Measurements from ENCODE around the gene ST3GAL3. TPM values are rescaled to one million over a fixed set of nuclear protein-coding genes. Genes with fewer than 3 reads are reported as not detected.

The ST3GAL3 gene
- total RNA-seq, 1 donor from 2014 or later: 14.9 TPM

DNA sequence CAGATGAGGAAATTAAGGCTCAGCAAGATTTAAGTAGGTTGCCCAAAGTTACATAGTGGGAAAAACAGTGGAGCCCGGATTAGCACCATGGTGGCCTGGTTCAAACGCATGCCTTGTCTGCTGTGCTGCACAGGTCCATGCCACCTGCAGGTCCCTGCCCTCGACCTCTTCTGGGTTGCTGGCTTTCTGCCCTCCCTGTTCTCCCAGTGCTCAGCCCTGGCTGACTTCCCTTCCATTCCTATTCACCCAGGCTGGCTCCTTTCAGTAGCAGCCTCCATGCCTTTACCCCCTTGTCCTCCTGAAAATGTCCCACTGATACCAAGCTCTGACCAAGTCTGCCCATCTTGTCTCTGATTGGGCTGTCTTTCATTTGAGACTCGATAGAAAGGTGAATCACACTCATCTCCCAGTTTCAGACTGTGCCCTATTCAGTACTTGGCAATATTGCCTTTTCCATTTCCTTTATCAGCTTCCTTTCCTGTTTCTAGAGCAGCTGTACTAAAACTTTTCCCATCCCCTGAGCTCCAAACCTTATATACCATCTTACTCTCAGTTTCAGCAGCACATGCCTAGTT lies 75.8 kb downstream of the ST3GAL3 start:
- TF ChIP-seq, protein P1, sequence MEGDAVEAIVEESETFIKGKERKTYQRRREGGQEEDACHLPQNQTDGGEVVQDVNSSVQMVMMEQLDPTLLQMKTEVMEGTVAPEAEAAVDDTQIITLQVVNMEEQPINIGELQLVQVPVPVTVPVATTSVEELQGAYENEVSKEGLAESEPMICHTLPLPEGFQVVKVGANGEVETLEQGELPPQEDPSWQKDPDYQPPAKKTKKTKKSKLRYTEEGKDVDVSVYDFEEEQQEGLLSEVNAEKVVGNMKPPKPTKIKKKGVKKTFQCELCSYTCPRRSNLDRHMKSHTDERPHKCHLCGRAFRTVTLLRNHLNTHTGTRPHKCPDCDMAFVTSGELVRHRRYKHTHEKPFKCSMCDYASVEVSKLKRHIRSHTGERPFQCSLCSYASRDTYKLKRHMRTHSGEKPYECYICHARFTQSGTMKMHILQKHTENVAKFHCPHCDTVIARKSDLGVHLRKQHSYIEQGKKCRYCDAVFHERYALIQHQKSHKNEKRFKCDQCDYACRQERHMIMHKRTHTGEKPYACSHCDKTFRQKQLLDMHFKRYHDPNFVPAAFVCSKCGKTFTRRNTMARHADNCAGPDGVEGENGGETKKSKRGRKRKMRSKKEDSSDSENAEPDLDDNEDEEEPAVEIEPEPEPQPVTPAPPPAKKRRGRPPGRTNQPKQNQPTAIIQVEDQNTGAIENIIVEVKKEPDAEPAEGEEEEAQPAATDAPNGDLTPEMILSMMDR (IDR thresholded peaks at IDR 0.05; ENCODE audit: unreplicated experiment): no peak
- peaks cover 10% of the 10 kb centered on the region for H3K36me3 Mint-ChIP-seq (ENCODE audit: low read depth, unreplicated experiment)
- H3K9me3 Mint-ChIP-seq (ENCODE audit: unreplicated experiment): no peaks in the 10 kb centered on the region
- H3K4me1 Mint-ChIP-seq (ENCODE audit: unreplicated experiment): peaks cover 10% of the 10 kb centered on the region
- peak overlapping the region; percentile 48 for H3K27ac Mint-ChIP-seq (ENCODE audit: unreplicated experiment)
- H3K4me3 Mint-ChIP-seq (ENCODE audit: unreplicated experiment): no peak overlapping the region
- no peak for DNase-seq (ENCODE audit: low spot score)
- H3K27me3 Mint-ChIP-seq (ENCODE audit: unreplicated experiment): peaks cover 1% of the 10 kb centered on the region

DNA sequence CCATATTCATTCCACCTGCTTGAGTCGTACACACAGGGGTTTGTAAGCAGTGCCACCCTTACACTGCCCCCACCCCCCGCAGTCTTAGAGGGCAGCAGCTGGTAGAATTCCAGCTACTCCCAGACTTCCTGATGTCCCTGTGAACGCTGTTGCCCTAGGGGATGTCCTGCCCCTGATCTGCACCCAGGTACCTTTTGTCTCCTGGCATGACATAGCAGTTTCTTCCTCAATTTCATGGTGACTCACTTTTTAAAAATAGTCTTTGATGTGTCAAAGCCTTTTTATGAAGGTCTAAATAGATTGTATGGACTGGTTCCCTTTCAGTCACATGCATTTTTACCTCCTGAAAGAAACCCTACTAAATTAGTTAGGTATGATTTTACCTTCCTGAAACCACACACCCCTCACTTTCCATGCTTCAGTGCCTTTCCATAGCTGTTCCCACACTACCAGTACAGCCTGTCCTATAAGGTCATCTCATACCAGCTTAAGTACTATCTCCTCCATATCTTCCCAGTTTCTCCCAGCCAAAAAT lies 76.4 kb downstream of the ST3GAL3 start:
- H3K9me3 Mint-ChIP-seq (ENCODE audit: unreplicated experiment): no peaks in the 10 kb centered on the region
- peak overlapping the region; percentile 48 for H3K27ac Mint-ChIP-seq (ENCODE audit: unreplicated experiment)
- H3K4me3 Mint-ChIP-seq (ENCODE audit: unreplicated experiment): peak overlapping the region; percentile 16
- H3K4me1 Mint-ChIP-seq (ENCODE audit: unreplicated experiment): peaks cover 10% of the 10 kb centered on the region
- DNase-seq (ENCODE audit: low spot score): no peak
- H3K27me3 Mint-ChIP-seq (ENCODE audit: unreplicated experiment): peaks cover 1% of the 10 kb centered on the region
- peaks cover 10% of the 10 kb centered on the region for H3K36me3 Mint-ChIP-seq (ENCODE audit: low read depth, unreplicated experiment)
- TF ChIP-seq, protein P1 (IDR thresholded peaks at IDR 0.05; ENCODE audit: unreplicated experiment): no peak

DNA sequence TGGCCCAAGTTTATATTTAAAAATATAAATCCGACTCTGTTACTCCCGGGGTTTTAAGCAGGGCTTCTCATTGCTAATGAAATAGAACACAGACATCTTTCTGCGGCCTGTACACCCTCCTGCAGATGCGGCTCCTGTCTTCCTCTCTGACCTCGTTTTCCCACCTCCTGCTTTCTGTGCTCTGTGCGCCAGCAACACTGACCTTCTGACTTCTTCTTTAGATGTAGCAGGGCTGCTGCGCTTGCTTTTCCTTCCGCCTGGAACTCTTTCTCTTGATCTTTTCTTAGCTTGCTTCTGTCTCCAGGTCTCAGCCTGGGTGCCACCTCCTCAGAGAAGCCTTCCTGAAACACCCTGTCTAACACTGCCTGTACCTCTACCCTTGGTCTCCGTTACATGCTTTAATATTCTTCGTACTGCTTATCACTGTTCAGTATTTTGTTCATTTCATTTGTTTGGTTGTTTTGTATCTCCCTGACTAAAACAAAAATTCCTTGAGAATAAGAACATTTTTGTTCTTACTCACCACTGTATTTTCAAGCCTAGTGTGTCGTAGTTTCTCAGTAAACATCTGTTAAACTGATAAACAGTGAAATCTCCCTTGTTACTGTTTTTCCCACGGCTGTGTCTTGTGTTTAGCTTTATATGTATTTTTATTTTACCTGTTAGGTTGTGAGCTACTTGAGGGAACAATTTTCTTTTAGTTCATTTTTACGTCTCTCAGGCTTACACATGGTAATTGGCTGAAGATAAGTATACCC lies 79.0 kb downstream of the ST3GAL3 start:
- no peak overlapping the region for H3K4me3 Mint-ChIP-seq (ENCODE audit: unreplicated experiment)
- no peak for DNase-seq (ENCODE audit: low spot score)
- peaks cover 1% of the 10 kb centered on the region for H3K27me3 Mint-ChIP-seq (ENCODE audit: unreplicated experiment)
- peaks cover 10% of the 10 kb centered on the region for H3K4me1 Mint-ChIP-seq (ENCODE audit: unreplicated experiment)
- TF ChIP-seq, protein P1 (IDR thresholded peaks at IDR 0.05; ENCODE audit: unreplicated experiment): no peak
- H3K36me3 Mint-ChIP-seq (ENCODE audit: low read depth, unreplicated experiment): peaks cover 5% of the 10 kb centered on the region
- no peak overlapping the region for H3K27ac Mint-ChIP-seq (ENCODE audit: unreplicated experiment)
- H3K9me3 Mint-ChIP-seq (ENCODE audit: unreplicated experiment): no peaks in the 10 kb centered on the region

DNA sequence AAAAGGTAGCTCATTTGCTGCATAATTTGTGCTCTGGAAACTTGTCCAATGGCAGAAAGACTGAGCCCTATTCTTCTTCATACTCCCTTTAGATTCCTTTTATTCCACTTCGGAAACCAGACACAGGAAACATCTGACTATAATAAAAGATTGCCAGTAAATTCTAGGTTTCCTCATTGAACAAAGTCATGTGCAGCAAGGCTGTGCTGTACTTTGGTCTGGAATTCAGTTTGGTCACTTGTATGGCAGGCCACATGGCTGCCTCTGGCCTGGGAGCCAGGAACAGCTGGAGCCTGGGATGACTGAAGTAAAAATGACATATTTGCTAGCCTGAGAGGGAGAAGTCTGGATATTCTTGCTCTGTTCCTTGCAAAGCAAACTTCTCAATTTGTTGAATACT lies 79.6 kb downstream of the ST3GAL3 start:
- Mint-ChIP-seq H3K27me3 (ENCODE audit: unreplicated experiment) (peaks cover 1% of the 10 kb centered on the region), H3K9me3 (ENCODE audit: unreplicated experiment) (no peaks in the 10 kb centered on the region), H3K4me1 (ENCODE audit: unreplicated experiment) (peaks cover 14% of the 10 kb centered on the region), H3K27ac (ENCODE audit: unreplicated experiment) (no peak overlapping the region), H3K4me3 (ENCODE audit: unreplicated experiment) (no peak overlapping the region), H3K36me3 (ENCODE audit: low read depth, unreplicated experiment) (peaks cover 5% of the 10 kb centered on the region)
- TF ChIP-seq, protein P1 (IDR thresholded peaks at IDR 0.05; ENCODE audit: unreplicated experiment): no peak
- no peak for DNase-seq (ENCODE audit: low spot score)

Data from endothelial cell (in vitro differentiated cells).